ENCODE data around the gene FAM199X.

DNA sequence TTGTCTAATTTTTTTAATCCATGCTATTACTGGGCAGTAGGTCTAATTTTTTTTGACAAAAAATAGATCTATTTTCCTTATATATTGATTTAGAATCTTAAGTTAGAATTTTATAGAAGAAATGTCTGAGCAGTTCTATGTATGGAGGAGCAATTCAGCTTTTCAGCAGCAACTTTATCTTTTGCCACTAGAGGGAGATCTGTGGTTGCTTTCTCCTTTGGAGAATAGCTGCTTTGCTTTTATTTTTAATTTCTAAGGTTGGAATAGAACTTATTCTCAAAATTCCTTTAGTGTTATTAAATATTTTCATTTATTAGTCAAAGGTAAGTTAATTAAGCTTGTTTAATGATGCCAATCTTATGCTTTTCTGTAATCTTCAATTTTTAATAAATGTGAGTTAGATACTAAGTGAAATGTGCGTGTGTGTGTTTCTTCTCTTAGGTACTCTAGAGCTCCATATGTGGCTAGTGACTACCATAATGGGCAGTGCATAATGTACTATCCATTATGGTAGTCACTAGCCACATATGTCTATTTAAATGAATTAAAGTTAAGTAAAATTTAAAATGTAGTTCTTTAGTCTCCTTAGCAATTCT lies 29.3 kb downstream of the FAM199X start:
- TF ChIP-seq CTCF (IDR thresholded peaks at IDR 0.05), result peak in 5 of 6 experiments; percentile 36 to 82 (median 48)
- TF ChIP-seq POLR2A (IDR thresholded peaks at IDR 0.05), result no peak
